ENCODE results near the gene MAP1LC3B2. TPM values are rescaled to one million over a fixed set of nuclear protein-coding genes. Genes with fewer than 3 reads are reported as not detected.
"Not testable (repeated sequence)": the region's sequence is repeated elsewhere in the genome, so short reads cannot be mapped to it uniquely, and the experiment has no call there.

MAP1LC3B2 gene
- polyA plus RNA-seq, 1 of the 3 experiments (the other 2 are of a cell fraction): 0.76 TPM

- no peaks in the 10 kb centered on the region for H4K20me1 ChIP-seq (ENCODE audit: insufficient read depth)
- no peaks in the 10 kb centered on the region for H3K79me2 ChIP-seq (ENCODE audit: insufficient read depth)
- no peak overlapping the region for H3K4me3 ChIP-seq (ENCODE audit: low read depth in 2 of 2, low read length in 1 of 2)
- H3K27me3 ChIP-seq (ENCODE audit: insufficient read depth): no peaks in the 10 kb centered on the region
- no peak overlapping the region for H3K9ac ChIP-seq
- no peaks in the 10 kb centered on the region for H3F3A ChIP-seq (replicated peaks; ENCODE audit: insufficient read depth)
- no peak overlapping the region for H2AFZ ChIP-seq (ENCODE audit: low read depth)
- H3K9me2 ChIP-seq: no peaks in the 10 kb centered on the region
- ChIA-PET CTCF (no interaction called here), POLR2A (no interaction called here)
- no peaks in the 10 kb centered on the region for H3K36me3 ChIP-seq (replicated peaks in 1 of 2; ENCODE audit: control insufficient read depth in 1 of 2, insufficient read depth in 2 of 2, low read length in 1 of 2)
- H3K4me1 ChIP-seq (ENCODE audit: control insufficient read depth in 1 of 2, insufficient read depth in 2 of 2, low read depth in 1 of 2, low read length in 1 of 2): no peaks in the 10 kb centered on the region
- H3K9me3 ChIP-seq: peaks cover 14% of the 10 kb centered on the region
- H3K4me2 ChIP-seq: no peak overlapping the region
- no peak for DNase-seq
- TF ChIP-seq POLR2AphosphoS5 (IDR thresholded peaks at IDR 0.05; ENCODE audit: low read depth, low read length) (no peak), RXRA (IDR thresholded peaks at IDR 0.05; ENCODE audit: borderline replicate concordance, low read depth) (no peak), JUND (IDR thresholded peaks at IDR 0.05) (no peak), NFIC (IDR thresholded peaks at IDR 0.05; ENCODE audit: borderline replicate concordance) (no peak), MEF2A (IDR thresholded peaks at IDR 0.05; ENCODE audit: borderline replicate concordance, low read depth) (no peak), FOSL2 (IDR thresholded peaks at IDR 0.05; ENCODE audit: borderline replicate concordance, low read depth) (no peak), RCOR1 (IDR thresholded peaks at IDR 0.05; ENCODE audit: low read length) (no peak), NRF1 (IDR thresholded peaks at IDR 0.05; ENCODE audit: low read depth, low read length) (no peak), ELF1 (IDR thresholded peaks at IDR 0.05) (no peak), FOXJ3 (CRISPR knock-in tag; IDR thresholded peaks at IDR 0.05) (no peak), GABPA (IDR thresholded peaks at IDR 0.05; ENCODE audit: low read depth) (no peak), SIN3A (IDR thresholded peaks at IDR 0.05; ENCODE audit: borderline replicate concordance, low read depth, low read length) (no peak), ZBTB33 (IDR thresholded peaks at IDR 0.05; ENCODE audit: borderline replicate concordance, low read depth) (no peak), RFX5 (IDR thresholded peaks at IDR 0.05; ENCODE audit: low read length) (no peak), FOXM1 (IDR thresholded peaks at IDR 0.05; ENCODE audit: low read depth) (no peak), CHD2 (IDR thresholded peaks at IDR 0.05; ENCODE audit: low read length, partially characterized antibody) (no peak), MAX (IDR thresholded peaks at IDR 0.05; ENCODE audit: low read depth) (no peak), REST (IDR thresholded peaks at IDR 0.05; ENCODE audit: low read depth, low read length) (no peak), SMC3 (IDR thresholded peaks at IDR 0.05; ENCODE audit: low read depth, low read length) (no peak)
- H3K27ac ChIP-seq (ENCODE audit: low read depth in 2 of 2, low read length in 1 of 2): no peak overlapping the region
Measured at GRCh38 chr12:116564080-116564479, 4.9 kb downstream of the MAP1LC3B2 start.

GRCh38 chr12:116565221-116565620, 6.0 kb downstream of the MAP1LC3B2 start:
- H3K9ac ChIP-seq; H3K4me1 ChIP-seq (ENCODE audit: control insufficient read depth in 1 of 2, insufficient read depth in 2 of 2, low read depth in 1 of 2, low read length in 1 of 2); H4K20me1 ChIP-seq (ENCODE audit: insufficient read depth); H3K4me2 ChIP-seq; H3K79me2 ChIP-seq (ENCODE audit: insufficient read depth); CTCF ChIA-PET; H3K4me3 ChIP-seq (ENCODE audit: low read depth in 2 of 2, low read length in 1 of 2); H3K27me3 ChIP-seq (ENCODE audit: insufficient read depth); POLR2A ChIA-PET; H2AFZ ChIP-seq (ENCODE audit: low read depth); H3F3A ChIP-seq (replicated peaks; ENCODE audit: insufficient read depth); H3K27ac ChIP-seq (ENCODE audit: low read depth in 2 of 2, low read length in 1 of 2); DNase-seq; H3K36me3 ChIP-seq (replicated peaks in 1 of 2; ENCODE audit: control insufficient read depth in 1 of 2, insufficient read depth in 2 of 2, low read length in 1 of 2); H3K9me2 ChIP-seq: not testable (repeated sequence)
- peaks cover 14% of the 10 kb centered on the region for H3K9me3 ChIP-seq
- 75% methylated on average over 7 of the region's 7 CpGs for WGBS (ENCODE audit: low lambda C conversion rate)

All from SK-N-SH (cell line).